Measurements from ENCODE around the gene ZNF175. TPM values are rescaled to one million over a fixed set of nuclear protein-coding genes. Genes with fewer than 3 reads are reported as not detected.
A peak's percentile ranks its signal among the peaks of the same experiment; 100 is the strongest.

ZNF175 gene
- total and polyA plus RNA-seq, 9 of the 15 experiments (the other 6 are each of a cell fraction or from before 2014, with no cell fraction given), result 3.7 to 37.9 (median 14.0) TPM

GRCh38 chr19:51593969-51594773 is 23.1 kb downstream of the ZNF175 start (continued):
- no peak for TF ChIP-seq FOXM1 (IDR thresholded peaks at IDR 0.05; ENCODE audit: low read depth)
- TF ChIP-seq FOXM1 (CRISPR knock-in tag; IDR thresholded peaks at IDR 0.05; ENCODE audit: low read depth), result no peak
- peak in 1 of 2 experiments; percentile 98 for TF ChIP-seq AFF1 (IDR thresholded peaks at IDR 0.05; ENCODE audit: low read depth in 1 of 2, partially characterized antibody in 2 of 2)
- TF ChIP-seq, protein P1, sequence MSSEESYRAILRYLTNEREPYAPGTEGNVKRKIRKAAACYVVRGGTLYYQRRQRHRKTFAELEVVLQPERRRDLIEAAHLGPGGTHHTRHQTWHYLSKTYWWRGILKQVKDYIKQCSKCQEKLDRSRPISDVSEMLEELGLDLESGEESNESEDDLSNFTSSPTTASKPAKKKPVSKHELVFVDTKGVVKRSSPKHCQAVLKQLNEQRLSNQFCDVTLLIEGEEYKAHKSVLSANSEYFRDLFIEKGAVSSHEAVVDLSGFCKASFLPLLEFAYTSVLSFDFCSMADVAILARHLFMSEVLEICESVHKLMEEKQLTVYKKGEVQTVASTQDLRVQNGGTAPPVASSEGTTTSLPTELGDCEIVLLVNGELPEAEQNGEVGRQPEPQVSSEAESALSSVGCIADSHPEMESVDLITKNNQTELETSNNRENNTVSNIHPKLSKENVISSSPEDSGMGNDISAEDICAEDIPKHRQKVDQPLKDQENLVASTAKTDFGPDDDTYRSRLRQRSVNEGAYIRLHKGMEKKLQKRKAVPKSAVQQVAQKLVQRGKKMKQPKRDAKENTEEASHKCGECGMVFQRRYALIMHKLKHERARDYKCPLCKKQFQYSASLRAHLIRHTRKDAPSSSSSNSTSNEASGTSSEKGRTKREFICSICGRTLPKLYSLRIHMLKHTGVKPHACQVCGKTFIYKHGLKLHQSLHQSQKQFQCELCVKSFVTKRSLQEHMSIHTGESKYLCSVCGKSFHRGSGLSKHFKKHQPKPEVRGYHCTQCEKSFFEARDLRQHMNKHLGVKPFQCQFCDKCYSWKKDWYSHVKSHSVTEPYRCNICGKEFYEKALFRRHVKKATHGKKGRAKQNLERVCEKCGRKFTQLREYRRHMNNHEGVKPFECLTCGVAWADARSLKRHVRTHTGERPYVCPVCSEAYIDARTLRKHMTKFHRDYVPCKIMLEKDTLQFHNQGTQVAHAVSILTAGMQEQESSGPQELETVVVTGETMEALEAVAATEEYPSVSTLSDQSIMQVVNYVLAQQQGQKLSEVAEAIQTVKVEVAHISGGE (CRISPR knock-in tag; IDR thresholded peaks at IDR 0.05), result 0 out of 6 replicates have a peak, but pooled peaks of 1 of the 3 experiments have one; percentile 66
- TF ChIP-seq ADNP (tag; IDR thresholded peaks at IDR 0.05), result no peak
- TF ChIP-seq RB1 (IDR thresholded peaks at IDR 0.05; ENCODE audit: low read depth), result 0 out of 2 replicates have a peak, but pooled peaks have one; percentile 38
- TF ChIP-seq CXXC5 (CRISPR knock-in tag; IDR thresholded peaks at IDR 0.05), result peak; percentile 96
- TF ChIP-seq MEIS2 (IDR thresholded peaks at IDR 0.05; ENCODE audit: partially characterized antibody), result peak; percentile 95
- TF ChIP-seq ATF1 (CRISPR knock-in tag; IDR thresholded peaks at IDR 0.05), result peak; percentile 57; the same call in 1 of the 2 replicates
- peak; percentile 91 for TF ChIP-seq ATF1 (tag; IDR thresholded peaks at IDR 0.05)
- peak; percentile 79 for TF ChIP-seq ATF7 (IDR thresholded peaks at IDR 0.05)
- TF ChIP-seq TBL1XR1 (IDR thresholded peaks at IDR 0.05; ENCODE audit: low read length in 2 of 2), result peak in 1 of 2 experiments; percentile 33; a peak in 1 of 4 replicates

Data from K562 (cell line).